H4 (cell line): ENCODE data around the gene AOPEP. TPM values are rescaled to one million over a fixed set of nuclear protein-coding genes. Genes with fewer than 3 reads are reported as not detected.

Source experiments
- DNase-seq: peaks from one replicate; pipeline ENCODE4 v3.0.0-alpha.2; 2015; ENCODE audit warnings: low spot score
- total RNA-seq: library from RNA; depleted of rRNA; stranded (reverse); fragments of >200 nt; shearing (Covaris generic); gene quantifications from 2 replicates; pipeline ENCODE4 v1.2.3, GENCODE V29; 2014

AOPEP gene
- total RNA-seq, 1 experiment from 2014 or later, result 130 TPM

GRCh38 chr9:95112436-95113280, 386.2 kb downstream of the AOPEP start:
- no peak for DNase-seq

DNA sequence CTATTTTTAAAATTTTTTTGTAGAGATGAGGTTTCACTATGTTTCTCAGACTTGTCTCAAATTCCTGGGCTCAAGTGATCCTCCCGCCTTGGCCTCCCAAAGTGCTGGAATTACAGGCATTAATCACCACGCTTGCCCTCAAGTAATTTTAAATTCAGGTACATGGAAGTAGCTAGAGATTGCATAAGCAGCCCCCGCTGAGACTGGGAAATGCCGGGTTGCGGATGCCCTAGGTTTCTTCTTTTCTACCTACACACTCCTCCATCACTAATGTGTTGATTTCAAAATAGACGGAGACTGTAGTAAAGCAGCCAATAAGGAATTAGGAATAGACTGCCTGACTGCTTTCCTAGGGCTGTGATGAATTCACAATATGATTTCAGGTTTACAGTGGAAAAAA, 388.6 kb downstream of the AOPEP start:
- DNase-seq, result no peak

- DNase-seq, result peak; percentile 48
Observed at GRCh38 chr9:95116002-95116807, 389.7 kb downstream of the AOPEP start.

GRCh38 chr9:95116808-95117204, 390.3 kb downstream of the AOPEP start:
- DNase-seq, result no peak

DNA sequence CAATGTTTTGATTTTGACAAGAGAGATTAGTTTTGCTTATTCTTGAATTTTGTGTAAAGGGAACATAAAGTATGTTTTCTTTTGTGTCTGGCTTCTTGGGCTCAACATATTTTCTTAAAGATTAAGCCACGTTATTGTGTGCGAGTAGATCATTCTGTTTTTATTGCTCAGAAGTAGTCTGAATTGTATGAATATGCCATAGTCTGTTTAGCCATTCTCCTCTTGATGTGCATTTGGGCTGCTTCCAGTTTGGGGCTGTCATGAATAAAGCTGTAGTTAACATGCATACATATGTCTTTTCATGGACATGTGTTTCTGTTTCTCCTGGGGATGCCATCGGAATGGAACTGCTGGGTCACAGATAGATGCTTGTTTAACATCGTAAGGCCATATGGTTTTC, 392.1 kb downstream of the AOPEP start:
- no peak for DNase-seq

DNA sequence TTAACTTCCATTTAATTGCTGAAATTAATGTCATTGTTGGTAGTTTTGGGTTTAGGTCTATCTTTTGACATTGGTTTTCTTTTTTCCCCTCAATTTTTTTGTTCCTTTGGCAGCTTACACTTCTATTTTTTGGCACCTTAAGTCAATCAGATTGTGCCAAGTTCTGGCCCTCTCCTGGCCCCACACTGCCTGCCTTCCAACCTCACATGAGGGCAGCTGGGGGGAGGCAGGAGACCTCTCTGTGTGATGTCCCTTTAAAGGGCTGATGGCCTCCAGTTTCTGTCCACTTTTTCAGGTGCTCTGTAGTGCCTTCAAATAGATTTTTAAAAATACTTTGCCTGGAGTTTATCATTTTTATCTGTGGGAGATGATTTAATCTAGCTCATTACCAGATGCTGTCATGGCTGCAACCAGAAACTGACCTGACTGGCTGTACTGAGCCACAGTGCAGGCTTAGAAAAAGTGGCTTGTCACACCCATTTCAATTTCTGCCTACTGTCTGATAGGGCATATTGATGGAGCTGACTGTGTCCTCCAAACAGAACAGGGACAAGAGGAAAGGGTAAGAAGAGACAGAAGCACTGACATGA, 394.4 kb downstream of the AOPEP start:
- DNase-seq, result no peak

GRCh38 chr9:95124582-95125367, 398.3 kb downstream of the AOPEP start:
- DNase-seq, result peak; percentile 23

DNA sequence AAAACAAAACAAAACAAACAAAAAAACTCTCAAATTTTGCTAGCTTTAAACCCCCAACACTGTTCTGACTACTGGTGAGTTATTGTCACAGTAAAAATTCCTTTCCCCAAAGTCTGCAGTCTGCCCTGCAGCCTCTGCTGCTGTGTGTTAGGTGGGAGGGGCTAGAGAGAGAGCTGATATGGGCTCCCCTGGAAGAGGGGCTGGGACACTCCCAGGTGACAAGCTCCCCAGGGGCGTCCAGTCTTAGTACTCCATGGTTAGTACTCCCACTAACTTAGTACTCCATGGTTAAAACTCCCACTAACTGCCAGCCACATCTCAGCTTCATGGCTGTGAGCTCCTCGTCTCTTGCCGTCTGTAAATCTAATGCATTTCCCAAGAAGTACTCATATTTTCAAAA, 399.2 kb downstream of the AOPEP start:
- no peak for DNase-seq

DNA sequence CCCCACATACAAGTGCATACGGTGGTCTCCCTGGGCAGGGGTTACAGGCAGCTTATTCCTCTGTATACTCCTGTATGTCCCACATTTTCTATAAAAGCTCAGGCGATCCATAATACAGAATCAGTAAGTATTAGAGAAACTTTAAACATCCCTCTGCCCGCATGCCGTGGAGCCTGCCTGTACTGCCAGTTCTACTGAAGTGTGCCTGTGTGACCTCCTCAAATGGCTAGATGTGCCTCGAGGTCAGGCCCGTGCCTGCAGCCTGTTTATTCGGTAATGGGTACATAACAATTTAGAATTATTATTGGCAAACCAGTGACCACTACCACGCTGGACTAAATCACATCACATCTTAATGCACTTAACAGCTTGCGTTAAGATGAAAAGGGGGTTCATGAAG, 400.2 kb downstream of the AOPEP start:
- DNase-seq, result no peak

DNA sequence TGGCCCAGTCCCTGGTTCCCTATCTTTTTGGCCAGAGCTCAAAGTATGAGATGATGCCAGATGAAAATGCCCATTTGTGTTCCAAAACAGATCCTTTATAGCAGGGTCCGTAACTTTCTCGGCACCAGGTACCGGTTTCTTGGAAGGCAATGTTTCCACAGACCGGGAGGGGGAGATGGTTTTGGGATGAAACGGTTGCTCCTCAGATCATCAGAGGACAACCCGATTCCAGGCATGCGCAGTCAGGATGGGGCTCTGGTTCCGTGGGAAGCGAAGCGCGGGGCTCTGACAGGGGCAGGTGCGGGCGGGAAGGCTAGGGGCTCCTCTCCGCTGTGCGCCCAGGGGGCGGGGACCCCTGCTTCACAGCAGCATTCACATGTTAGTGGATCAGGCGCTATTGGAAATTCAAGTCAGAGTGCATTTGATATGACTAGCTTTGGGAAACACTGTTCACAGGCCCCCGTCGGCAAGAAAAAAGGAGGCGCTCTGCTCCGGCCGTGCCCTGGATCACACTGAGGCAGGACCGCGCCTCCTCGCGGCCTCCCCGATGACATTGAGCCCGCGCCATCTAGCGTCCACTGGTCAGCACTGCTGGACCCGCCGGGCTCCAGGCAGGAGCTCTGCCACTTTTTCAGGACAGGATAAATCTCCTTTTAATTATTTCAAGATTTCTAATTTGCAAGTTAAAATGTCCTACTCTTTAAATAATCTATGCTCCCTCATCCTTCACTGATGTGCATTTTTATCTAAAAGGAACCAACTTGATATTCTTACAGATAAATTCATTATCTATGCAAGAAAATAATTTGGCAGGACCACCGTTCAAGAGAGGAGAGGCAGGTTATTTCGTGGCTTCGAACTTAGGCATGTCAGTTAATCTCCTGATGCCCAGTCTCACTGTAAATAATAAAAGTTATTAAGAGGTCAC, 401.0 kb downstream of the AOPEP start:
- DNase-seq, result peak; percentile 70

GRCh38 chr9:95128177-95128524, 401.7 kb downstream of the AOPEP start:
- DNase-seq, result no peak

- no peak for DNase-seq
Observed at GRCh38 chr9:95129476-95130291, 403.2 kb downstream of the AOPEP start.

DNA sequence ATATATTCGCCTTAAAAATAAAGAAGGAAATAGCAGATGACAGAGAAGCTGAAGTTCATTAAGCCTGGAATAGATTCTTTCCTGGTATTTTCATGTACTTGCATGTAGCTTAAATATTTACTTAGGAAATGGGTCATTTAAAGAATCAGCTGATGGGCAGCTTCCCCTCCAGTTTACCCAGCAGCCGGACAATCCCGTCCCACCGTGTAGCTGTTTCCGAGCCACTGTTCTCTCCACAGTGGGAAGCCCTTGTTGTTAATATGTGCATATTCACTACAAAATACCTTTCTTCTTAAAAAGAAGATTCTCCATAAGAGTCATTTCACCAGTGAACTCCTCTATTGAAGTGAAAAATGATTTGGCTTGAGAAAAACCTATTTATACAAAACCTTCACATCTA, 404.0 kb downstream of the AOPEP start:
- no peak for DNase-seq

- peak; percentile 55 for DNase-seq
Observed at GRCh38 chr9:95131023-95131943, 404.8 kb downstream of the AOPEP start.

DNA sequence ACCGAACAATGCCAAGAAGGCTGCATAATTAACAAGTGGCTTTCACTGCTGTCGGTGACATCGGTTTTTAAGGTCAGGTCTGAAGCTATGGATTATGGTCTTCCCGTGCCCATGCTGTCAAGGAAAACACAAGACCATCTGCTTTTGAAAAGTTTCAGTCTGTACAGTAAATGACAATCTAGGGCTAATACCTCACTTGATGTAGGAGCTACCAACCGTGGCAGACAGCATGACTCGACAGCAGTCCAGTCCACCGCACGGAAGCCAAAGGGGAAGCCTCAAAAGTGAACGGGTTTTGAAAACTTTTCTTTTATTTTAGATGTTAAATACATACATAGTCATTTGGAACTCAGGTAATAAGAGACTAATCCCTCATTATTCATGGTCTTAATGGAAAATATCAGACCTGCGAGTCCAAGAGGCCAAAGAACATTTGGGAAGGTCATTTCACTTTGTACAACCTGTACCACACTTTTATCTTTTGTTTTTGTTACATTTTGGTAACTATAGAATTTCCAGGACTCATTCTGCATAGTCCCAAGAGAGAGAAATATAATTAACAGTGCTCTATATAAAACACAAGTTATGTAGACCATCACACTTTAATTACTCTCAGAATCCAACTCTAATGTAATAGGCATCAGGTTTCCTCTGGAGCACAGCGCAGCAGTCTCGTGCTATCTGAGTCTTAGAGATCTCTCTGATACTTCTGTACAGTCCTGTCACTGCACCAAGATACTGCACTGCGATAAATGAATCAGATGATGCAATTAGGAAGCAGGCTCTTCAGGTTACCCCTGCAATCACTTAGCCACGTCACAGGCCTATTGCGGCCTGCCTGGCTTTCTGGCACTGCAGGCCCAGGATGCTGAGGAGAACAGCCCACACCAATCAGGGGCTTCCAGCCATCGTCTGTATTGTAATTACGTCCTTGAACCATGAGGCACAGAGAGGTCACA, 406.1 kb downstream of the AOPEP start:
- no peak for DNase-seq

DNA sequence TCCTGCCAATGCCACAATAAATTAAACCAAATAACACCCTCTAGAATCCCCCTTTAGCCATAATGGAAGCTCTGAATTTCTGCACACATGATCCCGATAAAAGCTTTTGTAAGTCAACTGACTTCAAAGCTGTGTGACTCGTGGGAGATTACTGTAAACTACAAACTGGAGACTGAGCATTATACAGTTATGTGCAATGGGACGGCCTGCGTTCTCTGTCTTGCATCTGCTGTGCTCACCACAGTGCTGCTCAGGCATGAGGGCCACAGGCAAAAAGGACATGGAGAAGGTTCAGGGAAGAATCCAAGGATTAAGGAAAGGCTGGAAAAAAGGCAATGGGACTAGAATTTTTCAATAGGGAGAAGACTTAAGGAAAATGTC, 406.8 kb downstream of the AOPEP start:
- no peak for DNase-seq

DNA sequence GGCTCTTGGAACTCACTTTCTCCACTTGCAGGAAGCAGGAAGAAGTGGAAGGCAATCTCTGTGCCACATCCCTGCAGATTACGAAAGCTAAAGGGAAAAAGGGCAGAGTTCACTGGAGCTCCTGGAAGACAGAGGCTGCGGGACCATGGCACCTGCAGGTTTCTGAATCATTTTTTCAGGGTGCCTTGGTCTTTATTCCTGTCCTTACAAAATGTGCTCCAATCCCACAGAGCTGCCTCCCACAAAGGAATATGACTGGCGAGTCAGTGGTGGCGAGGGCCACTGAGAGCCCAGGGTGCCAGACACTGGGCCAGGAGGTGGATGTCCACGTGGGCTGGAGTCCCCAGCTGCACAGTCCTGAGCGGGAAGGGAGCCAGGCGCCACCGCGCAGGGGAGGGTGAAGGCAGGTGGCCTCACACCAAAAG, 408.0 kb downstream of the AOPEP start:
- no peak for DNase-seq

GRCh38 chr9:95135756-95136155, 409.3 kb downstream of the AOPEP start:
- DNase-seq, result no peak
